Liver (tissue), 9 donors: ENCODE measurements around the gene OTUD6A. TPM values are rescaled to one million over a fixed set of nuclear protein-coding genes. Genes with fewer than 3 reads are reported as not detected.

Experiments used
- DNase-seq: peaks from one replicate; pipeline ENCODE4 v3.0.0-alpha.2; 2017; ENCODE audit warnings: low spot score
- H3K27ac ChIP-seq, 2 donors: one replicate each; pipeline ENCODE4 v1.7.0; 2013; ENCODE audit warnings: inconsistent platforms in 2 of 2, low read length in 2 of 2, control low read depth in 1 of 2, low read depth in 1 of 2, mild to moderate bottlenecking in 1 of 2
- H3K27me3 ChIP-seq, 4 donors: one replicate each; pipeline versions ENCODE4 v1.6.1 to v1.7.0; 2013; ENCODE audit warnings: low read length in 3 of 4, inconsistent platforms in 1 of 4, mild to moderate bottlenecking in 1 of 4, moderate library complexity in 1 of 4; ENCODE audit not compliant: control insufficient read depth in 4 of 4, insufficient read depth in 4 of 4
- H3K36me3 ChIP-seq, 4 donors: one replicate each; pipeline versions ENCODE4 v1.6.1 to v1.7.0; 2013; ENCODE audit warnings: low read length in 3 of 4, mild to moderate bottlenecking in 3 of 4, low read depth in 1 of 4, moderate library complexity in 1 of 4; ENCODE audit not compliant: control insufficient read depth in 4 of 4, insufficient read depth in 3 of 4
- H3K4me1 ChIP-seq, 4 donors: one replicate each; pipeline versions ENCODE4 v1.6.1 to v1.7.0; 2013; ENCODE audit warnings: low read length in 3 of 4, mild to moderate bottlenecking in 3 of 4, moderate library complexity in 1 of 4; ENCODE audit not compliant: control insufficient read depth in 4 of 4, insufficient read depth in 4 of 4
- H3K4me3 ChIP-seq, 3 donors: one replicate each; pipeline versions ENCODE4 v1.6.1 to v1.7.0; 2013; ENCODE audit warnings: low read length in 3 of 3, control low read depth in 1 of 3, low read depth in 1 of 3, mild to moderate bottlenecking in 1 of 3
- H3K9ac ChIP-seq, 2 donors: one replicate each; pipeline ENCODE4 v1.7.0; 2013; ENCODE audit warnings: low read length in 2 of 2, mild to moderate bottlenecking in 2 of 2, moderate library complexity in 2 of 2, control low read depth in 1 of 2, low read depth in 1 of 2
- H3K9me3 ChIP-seq, 4 donors: one replicate each; pipeline versions ENCODE4 v1.6.1 to v1.7.0; 2013; ENCODE audit warnings: low read length in 3 of 4; ENCODE audit not compliant: control insufficient read depth in 4 of 4
- ATF3 ChIP-seq: IDR thresholded peaks from 2 replicates; pipeline ENCODE4 v1.6.1; 2016; ENCODE audit warnings: antibody characterized with exemption
- EGR1 ChIP-seq, 2 donors: IDR thresholded peaks; 2 replicates each; pipeline ENCODE4 v1.6.1; 2016 to 2018; ENCODE audit warnings: antibody characterized with exemption in 2 of 2, low read depth in 2 of 2
- FOXA1 ChIP-seq: IDR thresholded peaks from 2 replicates; pipeline ENCODE4 v1.6.1; 2016; ENCODE audit warnings: antibody characterized with exemption
- FOXA2 ChIP-seq: IDR thresholded peaks from 2 replicates; pipeline ENCODE4 v1.6.1; 2016; ENCODE audit warnings: antibody characterized with exemption
- GABPA ChIP-seq, 2 donors: IDR thresholded peaks in 1 of 2; conservative IDR thresholded peaks in 1 of 2; 2 replicates each; pipeline ENCODE4 v1.6.1; 2016; ENCODE audit warnings: antibody characterized with exemption in 2 of 2, mild to moderate bottlenecking in 1 of 2, moderate library complexity in 1 of 2
- HNF4A ChIP-seq, 2 donors: conservative IDR thresholded peaks; 2 replicates each; pipeline ENCODE4 v1.6.1; 2016; ENCODE audit warnings: antibody characterized with exemption in 2 of 2, mild to moderate bottlenecking in 2 of 2
- HNF4G ChIP-seq: IDR thresholded peaks from 2 replicates; pipeline ENCODE4 v1.6.1; 2016; ENCODE audit warnings: antibody characterized with exemption
- JUND ChIP-seq, 2 donors: IDR thresholded peaks; 2 replicates each; pipeline ENCODE4 v1.6.1; 2016; ENCODE audit warnings: antibody characterized with exemption in 2 of 2
- MAX ChIP-seq: IDR thresholded peaks from 2 replicates; pipeline ENCODE4 v1.6.1; 2016; ENCODE audit warnings: antibody characterized with exemption
- NR2F2 ChIP-seq: IDR thresholded peaks from 2 replicates; pipeline ENCODE4 v1.6.1; 2016; ENCODE audit warnings: antibody characterized with exemption
- RAD21 ChIP-seq, 2 donors: IDR thresholded peaks; 2 replicates each; pipeline ENCODE4 v1.6.1; 2016; ENCODE audit warnings: antibody characterized with exemption in 2 of 2, mild to moderate bottlenecking in 2 of 2
- RXRA ChIP-seq, 2 donors: IDR thresholded peaks; 2 replicates each; pipeline ENCODE4 v1.6.1; 2017 to 2018; ENCODE audit warnings: antibody characterized with exemption in 2 of 2, mild to moderate bottlenecking in 1 of 2
- SP1 ChIP-seq: IDR thresholded peaks from 2 replicates; pipeline ENCODE4 v1.6.1; 2018; ENCODE audit warnings: antibody characterized with exemption, mild to moderate bottlenecking
- TAF1 ChIP-seq: conservative IDR thresholded peaks from 2 replicates; pipeline ENCODE4 v1.6.1; 2016; ENCODE audit warnings: antibody characterized with exemption, mild to moderate bottlenecking
- YY1 ChIP-seq: IDR thresholded peaks from 2 replicates; pipeline ENCODE4 v1.6.1; 2016; ENCODE audit warnings: antibody characterized with exemption, mild to moderate bottlenecking
- WGBS: extraction: QIAGEN DNeasy Blood & Tissue Kit; methylation state at CpG from one replicate; pipeline ENCODE4 v1.1.7; 2013; 5-methylcytosine and 5-hydroxymethylcytosine counted together
- polyA plus RNA-seq, 2 donors: library from polyadenylated mRNA; stranded (reverse) in 1 of 2; unstranded in 1 of 2; fragments of 200-250 nt in 1 of 2; fragments of >200 nt in 1 of 2; fragmentation: Nextera tagmentation in 1 of 2; extraction: Ambion mirVana in 1 of 2; gene quantifications; one replicate each; pipeline versions ENCODE4 v1.2.1 to v1.2.3, GENCODE V29; 2013 to 2015
- total RNA-seq, 2 donors: library from RNA; depleted of rRNA; stranded (reverse); fragments of >200 nt; gene quantifications; one replicate each; pipeline ENCODE4 v1.2.3, GENCODE V29; 2014
- TF ChIP-seq, protein P1 (sequence below): IDR thresholded peaks from 2 replicates; pipeline ENCODE4 v1.6.1; 2016; ENCODE audit warnings: antibody characterized with exemption
- TF ChIP-seq, protein P2 (sequence below): IDR thresholded peaks from 2 replicates; pipeline ENCODE4 v1.6.1; 2016; ENCODE audit warnings: antibody characterized with exemption, mild to moderate bottlenecking
- TF ChIP-seq, protein P3 (sequence below): fragments of 150-350 bp; IDR thresholded peaks from 2 replicates; pipeline ENCODE4 v1.5.1; 2017; ENCODE audit warnings: improper control_type of control experiment, low read depth, low read length; ENCODE audit not compliant: missing input control
- donor health status: healthy.
- donor health status: healthy.
- donor health status: healthy.
- donor health status: healthy.
- donor health status: healthy.

Gene OTUD6A
- total and polyA plus RNA-seq, 4 donors = not detected

GRCh38 chrX:70087857-70088630, 25.8 kb downstream of the OTUD6A start:
- WGBS = 77% methylated on average over 11 of the region's 11 CpGs
- Histone ChIP-seq H3K27ac (no peak overlapping the region), H3K9ac (no peak overlapping the region), H3K36me3 (no peaks in the 10 kb centered on the region), H3K9me3 (no peaks in the 10 kb centered on the region), H3K27me3 (no peaks in the 10 kb centered on the region), H3K4me3 (no peak overlapping the region), H3K4me1 (no peaks in the 10 kb centered on the region)
- DNase-seq = no peak
- TF ChIP-seq, protein P1, sequence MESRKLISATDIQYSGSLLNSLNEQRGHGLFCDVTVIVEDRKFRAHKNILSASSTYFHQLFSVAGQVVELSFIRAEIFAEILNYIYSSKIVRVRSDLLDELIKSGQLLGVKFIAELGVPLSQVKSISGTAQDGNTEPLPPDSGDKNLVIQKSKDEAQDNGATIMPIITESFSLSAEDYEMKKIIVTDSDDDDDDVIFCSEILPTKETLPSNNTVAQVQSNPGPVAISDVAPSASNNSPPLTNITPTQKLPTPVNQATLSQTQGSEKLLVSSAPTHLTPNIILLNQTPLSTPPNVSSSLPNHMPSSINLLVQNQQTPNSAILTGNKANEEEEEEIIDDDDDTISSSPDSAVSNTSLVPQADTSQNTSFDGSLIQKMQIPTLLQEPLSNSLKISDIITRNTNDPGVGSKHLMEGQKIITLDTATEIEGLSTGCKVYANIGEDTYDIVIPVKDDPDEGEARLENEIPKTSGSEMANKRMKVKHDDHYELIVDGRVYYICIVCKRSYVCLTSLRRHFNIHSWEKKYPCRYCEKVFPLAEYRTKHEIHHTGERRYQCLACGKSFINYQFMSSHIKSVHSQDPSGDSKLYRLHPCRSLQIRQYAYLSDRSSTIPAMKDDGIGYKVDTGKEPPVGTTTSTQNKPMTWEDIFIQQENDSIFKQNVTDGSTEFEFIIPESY = no peak
- TF ChIP-seq FOXA2 (no peak), MAX (no peak), NR2F2 (no peak), ATF3 (no peak), TAF1 (no peak), FOXA1 (no peak), SP1 (no peak), GABPA (IDR thresholded peaks at IDR 0.05 in 1 of 2, conservative IDR thresholded peaks at IDR 0.05 in 1 of 2) (no peak), YY1 (no peak), HNF4G (no peak), RAD21 (IDR thresholded peaks at IDR 0.05) (no peak), EGR1 (IDR thresholded peaks at IDR 0.05; ENCODE audit: low read depth in 2 of 2) (no peak), HNF4A (conservative IDR thresholded peaks at IDR 0.05) (no peak), JUND (IDR thresholded peaks at IDR 0.05) (no peak), RXRA (IDR thresholded peaks at IDR 0.05) (no peak)
- TF ChIP-seq, protein P2, sequence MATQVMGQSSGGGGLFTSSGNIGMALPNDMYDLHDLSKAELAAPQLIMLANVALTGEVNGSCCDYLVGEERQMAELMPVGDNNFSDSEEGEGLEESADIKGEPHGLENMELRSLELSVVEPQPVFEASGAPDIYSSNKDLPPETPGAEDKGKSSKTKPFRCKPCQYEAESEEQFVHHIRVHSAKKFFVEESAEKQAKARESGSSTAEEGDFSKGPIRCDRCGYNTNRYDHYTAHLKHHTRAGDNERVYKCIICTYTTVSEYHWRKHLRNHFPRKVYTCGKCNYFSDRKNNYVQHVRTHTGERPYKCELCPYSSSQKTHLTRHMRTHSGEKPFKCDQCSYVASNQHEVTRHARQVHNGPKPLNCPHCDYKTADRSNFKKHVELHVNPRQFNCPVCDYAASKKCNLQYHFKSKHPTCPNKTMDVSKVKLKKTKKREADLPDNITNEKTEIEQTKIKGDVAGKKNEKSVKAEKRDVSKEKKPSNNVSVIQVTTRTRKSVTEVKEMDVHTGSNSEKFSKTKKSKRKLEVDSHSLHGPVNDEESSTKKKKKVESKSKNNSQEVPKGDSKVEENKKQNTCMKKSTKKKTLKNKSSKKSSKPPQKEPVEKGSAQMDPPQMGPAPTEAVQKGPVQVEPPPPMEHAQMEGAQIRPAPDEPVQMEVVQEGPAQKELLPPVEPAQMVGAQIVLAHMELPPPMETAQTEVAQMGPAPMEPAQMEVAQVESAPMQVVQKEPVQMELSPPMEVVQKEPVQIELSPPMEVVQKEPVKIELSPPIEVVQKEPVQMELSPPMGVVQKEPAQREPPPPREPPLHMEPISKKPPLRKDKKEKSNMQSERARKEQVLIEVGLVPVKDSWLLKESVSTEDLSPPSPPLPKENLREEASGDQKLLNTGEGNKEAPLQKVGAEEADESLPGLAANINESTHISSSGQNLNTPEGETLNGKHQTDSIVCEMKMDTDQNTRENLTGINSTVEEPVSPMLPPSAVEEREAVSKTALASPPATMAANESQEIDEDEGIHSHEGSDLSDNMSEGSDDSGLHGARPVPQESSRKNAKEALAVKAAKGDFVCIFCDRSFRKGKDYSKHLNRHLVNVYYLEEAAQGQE = no peak
- TF ChIP-seq, protein P3, sequence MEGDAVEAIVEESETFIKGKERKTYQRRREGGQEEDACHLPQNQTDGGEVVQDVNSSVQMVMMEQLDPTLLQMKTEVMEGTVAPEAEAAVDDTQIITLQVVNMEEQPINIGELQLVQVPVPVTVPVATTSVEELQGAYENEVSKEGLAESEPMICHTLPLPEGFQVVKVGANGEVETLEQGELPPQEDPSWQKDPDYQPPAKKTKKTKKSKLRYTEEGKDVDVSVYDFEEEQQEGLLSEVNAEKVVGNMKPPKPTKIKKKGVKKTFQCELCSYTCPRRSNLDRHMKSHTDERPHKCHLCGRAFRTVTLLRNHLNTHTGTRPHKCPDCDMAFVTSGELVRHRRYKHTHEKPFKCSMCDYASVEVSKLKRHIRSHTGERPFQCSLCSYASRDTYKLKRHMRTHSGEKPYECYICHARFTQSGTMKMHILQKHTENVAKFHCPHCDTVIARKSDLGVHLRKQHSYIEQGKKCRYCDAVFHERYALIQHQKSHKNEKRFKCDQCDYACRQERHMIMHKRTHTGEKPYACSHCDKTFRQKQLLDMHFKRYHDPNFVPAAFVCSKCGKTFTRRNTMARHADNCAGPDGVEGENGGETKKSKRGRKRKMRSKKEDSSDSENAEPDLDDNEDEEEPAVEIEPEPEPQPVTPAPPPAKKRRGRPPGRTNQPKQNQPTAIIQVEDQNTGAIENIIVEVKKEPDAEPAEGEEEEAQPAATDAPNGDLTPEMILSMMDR = no peak
